GM18907 (cell line): ENCODE data around the gene CAND2.
A peak's percentile ranks its signal among the peaks of the same experiment; 100 is the strongest.

Experiments used
- ATAC-seq: cut with Tn5 transposase; IDR thresholded peaks from one replicate; pipeline ENCODE4 v1.9.1; 2021; ENCODE audit warnings: mild to moderate bottlenecking, moderate library complexity; ENCODE audit not compliant: unreplicated experiment

The CAND2 gene

GRCh38 chr3:12796171-12797123, at the start of gene CAND2:
Gene CAND2, plus strand, starts transcription at chr3:12796680. Its CDS starts 41 bp downstream, at chr3:12796721.
- ATAC-seq: no peak

GRCh38 chr3:12748477-12748876, 48.0 kb upstream of the CAND2 start:
- no peak for ATAC-seq

- ATAC-seq: peak; percentile 27
These were observed 46.3 kb upstream of the CAND2 start for GRCh38 chr3:12750223-12750622.

GRCh38 chr3:12750658-12751071, 45.8 kb upstream of the CAND2 start:
- peak; percentile 56 for ATAC-seq

DNA sequence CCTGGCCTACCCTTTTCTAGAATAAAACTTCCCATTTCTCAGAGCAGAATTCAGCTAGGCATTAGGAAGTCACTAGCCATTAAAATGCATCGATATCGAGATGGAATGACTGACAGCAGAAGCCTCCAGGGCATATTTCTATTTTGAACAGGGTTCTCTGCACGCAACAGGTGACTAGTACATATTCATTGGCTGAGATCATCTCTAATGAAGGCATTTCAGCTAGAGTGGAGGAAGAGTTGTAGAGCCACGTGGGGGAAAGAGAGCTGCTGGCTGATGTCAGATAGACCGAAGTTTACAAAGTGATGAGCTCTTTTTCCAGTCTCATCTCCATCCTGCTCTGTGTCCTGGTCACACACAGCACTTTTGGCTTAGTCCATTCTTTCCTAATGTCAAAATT, 44.9 kb upstream of the CAND2 start:
- no peak for ATAC-seq

DNA sequence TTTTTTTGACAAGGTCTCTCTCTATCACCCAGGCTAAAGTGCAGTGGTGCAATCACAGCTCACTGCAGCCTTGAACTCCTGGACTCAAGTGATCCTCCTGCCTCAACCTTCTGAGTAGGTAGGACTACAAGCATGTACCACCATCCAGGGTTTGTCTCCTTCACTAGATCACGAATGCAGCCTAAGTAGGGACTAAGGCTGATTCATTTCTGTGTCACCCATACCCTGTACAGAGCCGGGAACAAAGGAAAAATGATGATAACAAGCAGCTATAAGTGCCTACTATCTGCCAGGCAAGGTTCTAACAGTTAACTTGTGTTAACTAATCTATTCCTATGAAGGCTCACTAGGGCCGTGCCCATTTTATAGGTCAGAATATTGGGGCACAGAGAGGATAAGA, 44.4 kb upstream of the CAND2 start:
- ATAC-seq: no peak

- no peak for ATAC-seq
These were observed 43.7 kb upstream of the CAND2 start for GRCh38 chr3:12752809-12753208.

GRCh38 chr3:12753275-12754028, 43.0 kb upstream of the CAND2 start:
- ATAC-seq: no peak

DNA sequence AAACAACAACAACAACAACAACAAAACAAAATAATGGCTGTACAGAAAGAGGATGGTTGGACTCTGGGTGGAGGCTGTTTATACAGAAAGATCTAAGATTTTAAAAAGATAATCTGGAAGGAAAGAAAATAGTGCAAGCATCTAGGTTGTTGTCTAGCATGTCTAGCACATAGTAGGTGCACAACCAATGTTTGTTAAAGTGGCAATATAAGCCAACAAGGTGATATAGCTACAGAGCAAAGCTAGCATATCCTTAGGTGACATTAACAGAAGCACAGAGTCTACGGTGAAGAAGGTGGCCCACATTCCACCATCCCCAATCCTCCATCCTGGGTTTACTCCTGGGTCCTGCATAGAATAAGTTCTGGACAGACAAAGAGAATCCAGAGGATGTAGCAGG, 42.2 kb upstream of the CAND2 start:
- no peak for ATAC-seq

- no peak for ATAC-seq
These were observed 40.7 kb upstream of the CAND2 start for GRCh38 chr3:12755754-12756153.

- no peak for ATAC-seq
These were observed 40.3 kb upstream of the CAND2 start for GRCh38 chr3:12756175-12756574.

GRCh38 chr3:12756635-12757034, 39.8 kb upstream of the CAND2 start:
- no peak for ATAC-seq

GRCh38 chr3:12758025-12758781, 38.3 kb upstream of the CAND2 start:
- ATAC-seq: no peak

- no peak for ATAC-seq
These were observed 37.3 kb upstream of the CAND2 start, which contains the start of gene TMEM40 for GRCh38 chr3:12759097-12759679. Gene TMEM40, minus strand, starts transcription at chr3:12759259. Its CDS starts 9,427 bp downstream, at chr3:12749832.

GRCh38 chr3:12759693-12760565, 36.6 kb upstream of the CAND2 start:
- ATAC-seq: no peak

GRCh38 chr3:12764171-12764776, 32.2 kb upstream of the CAND2 start:
- no peak for ATAC-seq

GRCh38 chr3:12766541-12766940, 29.9 kb upstream of the CAND2 start:
- ATAC-seq: no peak

DNA sequence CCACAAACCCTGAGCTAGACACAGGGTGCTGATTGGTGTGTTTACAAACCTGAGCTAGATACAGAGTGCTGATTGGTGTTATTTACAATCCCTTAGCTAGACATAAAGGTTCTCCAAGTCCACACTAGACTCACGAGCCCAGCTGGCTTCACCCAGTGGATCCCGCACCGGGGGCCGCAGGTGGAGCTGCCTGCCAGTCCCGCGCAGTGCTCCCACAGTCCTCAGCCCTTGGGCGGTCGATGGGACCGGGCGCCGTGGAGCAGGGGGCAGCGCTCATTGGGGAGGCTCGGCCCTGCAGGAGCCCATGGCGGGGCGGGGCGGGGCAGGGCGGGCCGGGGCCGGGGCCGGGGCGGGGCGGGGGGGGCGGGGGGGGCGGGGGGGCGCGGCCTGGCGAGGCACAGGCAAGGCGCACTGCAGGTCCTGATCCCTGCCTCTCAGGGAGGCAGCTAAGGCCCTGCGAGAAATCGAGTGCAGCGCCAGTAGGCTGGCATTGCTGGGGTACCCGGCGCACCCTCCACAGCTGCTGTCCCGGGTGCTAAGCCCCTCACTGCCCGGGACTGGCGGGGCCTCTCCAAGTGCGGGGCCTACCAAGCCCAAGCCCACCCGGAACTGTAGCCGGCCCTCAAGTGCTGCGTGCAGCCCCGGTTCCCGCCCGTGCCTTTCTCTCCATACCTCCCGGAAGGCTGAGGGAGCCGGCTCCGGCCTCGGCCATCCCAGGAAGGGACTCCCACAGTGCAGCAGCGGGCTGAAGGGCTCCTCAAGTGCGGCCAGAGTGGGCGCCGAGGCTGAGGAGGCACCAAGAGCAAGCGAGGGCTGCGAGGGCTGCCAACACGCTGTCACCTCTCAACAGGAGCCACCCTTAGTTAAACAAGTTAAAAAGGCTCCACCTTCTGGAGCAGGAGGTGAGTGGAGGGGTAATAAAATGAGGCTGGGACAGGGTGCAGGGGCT, 27.6 kb upstream of the CAND2 start:
- ATAC-seq: no peak
